HuH-7 (cell line): Measurements from ENCODE around the gene IMMP2L.

ENCODE experiments used
- DNase-seq: peaks from one replicate; pipeline ENCODE4 v3.0.0; 2011; ENCODE audit warnings: low spot score

IMMP2L gene

DNA sequence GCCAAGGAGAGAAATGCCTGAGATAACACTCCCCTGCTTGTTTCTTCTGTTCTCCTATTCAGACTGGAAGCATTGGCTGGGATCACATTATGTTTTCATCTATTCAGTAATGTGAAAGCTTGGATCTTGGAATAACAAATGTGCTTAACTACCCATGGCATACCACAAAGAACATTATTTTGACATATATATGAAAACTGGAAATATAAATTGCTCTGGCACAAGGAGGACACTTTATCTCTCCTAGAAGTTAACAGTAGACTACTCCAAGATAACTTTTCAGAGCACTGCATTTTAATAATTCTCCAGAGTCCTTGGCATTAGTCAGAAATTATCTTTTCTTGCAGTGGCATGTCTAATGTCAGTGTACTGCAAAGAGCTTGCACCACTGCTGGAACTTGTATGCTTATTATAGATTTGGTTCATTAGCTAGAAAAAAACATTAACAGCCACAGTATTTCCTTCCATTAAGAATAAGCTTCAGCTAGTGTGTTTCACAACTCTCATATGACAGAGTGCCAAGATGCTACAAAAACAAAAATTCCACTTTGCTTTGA lies 640.6 kb downstream of the IMMP2L start:
- DNase-seq, result no peak

DNA sequence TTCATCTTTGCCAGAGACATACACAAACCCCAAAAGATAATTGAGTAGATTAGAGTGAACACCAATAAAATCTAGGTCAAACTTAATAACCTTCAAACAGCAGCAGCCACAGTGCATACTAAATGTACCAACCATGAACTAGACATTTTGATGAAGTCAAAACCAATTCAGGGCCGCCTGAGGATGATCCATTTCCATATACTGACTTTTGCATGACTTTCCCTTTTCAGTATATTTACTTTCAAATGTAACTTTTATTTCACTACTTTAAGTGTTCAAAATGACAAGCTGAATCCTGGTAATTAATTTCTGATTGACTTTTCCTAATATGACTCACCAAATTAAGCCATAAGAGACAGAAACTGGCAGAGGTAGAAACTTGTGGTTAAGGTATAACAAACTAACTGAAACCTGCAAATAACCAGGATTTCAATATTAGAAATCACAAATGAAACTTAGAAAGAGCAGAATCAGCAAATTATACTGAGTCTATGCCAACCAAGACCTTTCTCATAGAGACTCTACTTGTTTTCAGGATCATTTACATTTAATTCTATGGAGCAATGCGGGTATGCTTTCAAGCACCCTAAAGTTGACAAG lies 643.2 kb downstream of the IMMP2L start:
- no peak for DNase-seq

- no peak for DNase-seq
Measured at GRCh38 chr7:110914263-110914662, 648.0 kb downstream of the IMMP2L start.

- no peak for DNase-seq
Measured at GRCh38 chr7:110911632-110912031, 650.7 kb downstream of the IMMP2L start.

GRCh38 chr7:110909117-110909516 lies 653.2 kb downstream of the IMMP2L start:
- no peak for DNase-seq

DNA sequence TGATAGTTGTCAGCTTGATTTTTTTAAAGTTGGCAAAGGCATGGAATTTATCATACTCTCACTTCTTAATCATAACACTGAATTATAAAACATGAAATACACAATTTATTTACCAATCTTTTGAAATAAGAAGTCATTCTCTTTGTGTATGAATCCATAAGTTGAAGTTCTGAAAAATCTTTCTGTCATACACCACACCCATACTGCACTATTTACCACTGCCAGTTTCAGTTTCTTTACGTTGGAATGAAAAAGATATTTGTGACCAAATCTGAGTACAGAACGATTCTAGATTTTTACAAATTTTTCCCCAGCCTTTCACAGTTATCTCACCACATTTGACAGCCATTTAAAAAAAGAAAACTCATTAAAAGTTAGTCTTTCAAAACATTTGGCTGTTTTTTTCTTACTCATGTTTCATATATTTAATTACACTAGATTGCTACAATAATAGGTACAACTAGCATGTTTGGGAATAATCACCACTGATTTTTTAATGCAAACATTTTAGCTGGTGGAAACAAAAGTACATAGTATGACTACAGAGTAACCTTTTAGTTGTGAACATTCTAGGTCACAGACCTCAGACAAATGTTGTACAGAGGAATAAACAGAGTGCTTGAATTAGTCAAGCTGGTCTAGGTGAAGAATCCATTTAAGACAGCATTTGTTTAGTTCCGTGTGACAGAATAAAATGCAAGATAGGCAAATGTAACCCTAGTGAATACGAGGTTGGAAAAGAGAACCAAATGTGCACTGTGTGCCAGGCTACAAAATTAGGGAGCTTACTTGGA lies 656.3 kb downstream of the IMMP2L start:
- DNase-seq, result no peak

DNA sequence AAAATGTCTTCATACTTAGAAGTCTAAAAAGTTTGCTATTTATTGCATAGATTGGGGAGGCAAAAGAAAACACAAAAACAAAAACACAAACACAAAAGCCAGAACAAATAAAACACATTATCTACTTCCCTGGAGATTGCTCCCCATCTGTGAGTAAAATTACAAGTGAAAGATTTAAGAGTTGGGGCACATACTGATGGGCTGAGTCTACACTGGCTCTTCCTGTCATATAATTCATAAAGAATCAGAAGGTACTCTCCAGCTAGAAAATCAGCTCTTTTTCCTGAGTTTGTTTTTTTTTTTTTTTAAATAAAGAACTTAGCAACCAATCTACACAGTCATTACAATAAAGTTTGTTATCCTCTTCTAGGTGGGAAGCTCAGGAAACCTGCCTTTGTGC lies 663.8 kb downstream of the IMMP2L start:
- no peak for DNase-seq

DNA sequence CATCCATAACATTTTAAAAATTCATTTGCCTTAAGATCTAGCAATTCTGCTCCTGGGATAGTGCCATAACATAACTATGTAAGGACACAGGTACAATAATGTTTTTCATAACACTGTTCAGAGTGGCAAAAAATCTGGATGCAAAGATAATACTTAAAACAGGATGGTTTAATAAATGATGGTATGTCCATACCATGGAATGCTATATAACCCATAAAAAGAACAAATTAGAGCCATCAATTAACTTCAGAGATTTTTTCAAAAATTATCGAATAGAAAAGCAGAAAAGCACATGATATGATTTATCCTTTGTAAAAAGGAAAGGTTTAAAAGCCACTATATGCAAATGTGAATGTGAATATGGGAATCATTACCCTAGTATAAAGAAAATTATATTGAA lies 664.8 kb downstream of the IMMP2L start:
- no peak for DNase-seq

DNA sequence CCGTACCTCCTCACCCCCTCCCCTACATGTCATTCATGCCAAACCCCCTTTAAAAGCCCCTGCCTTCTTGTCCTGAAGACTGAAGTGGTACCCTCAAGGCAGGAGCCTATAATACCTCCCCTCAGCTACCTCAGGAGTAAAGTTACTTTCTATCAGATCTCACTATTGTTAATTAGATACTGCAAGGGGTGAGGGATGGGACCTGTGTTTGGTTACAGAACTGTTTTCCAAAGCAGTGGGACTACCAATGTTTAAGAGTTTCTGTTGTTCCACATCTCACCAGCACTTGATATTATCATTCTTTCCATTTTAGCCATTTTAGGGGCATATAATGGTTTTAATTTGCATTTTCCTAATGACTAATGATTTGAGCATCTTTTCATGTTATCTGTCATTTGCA lies 668.2 kb downstream of the IMMP2L start:
- DNase-seq, result no peak

DNA sequence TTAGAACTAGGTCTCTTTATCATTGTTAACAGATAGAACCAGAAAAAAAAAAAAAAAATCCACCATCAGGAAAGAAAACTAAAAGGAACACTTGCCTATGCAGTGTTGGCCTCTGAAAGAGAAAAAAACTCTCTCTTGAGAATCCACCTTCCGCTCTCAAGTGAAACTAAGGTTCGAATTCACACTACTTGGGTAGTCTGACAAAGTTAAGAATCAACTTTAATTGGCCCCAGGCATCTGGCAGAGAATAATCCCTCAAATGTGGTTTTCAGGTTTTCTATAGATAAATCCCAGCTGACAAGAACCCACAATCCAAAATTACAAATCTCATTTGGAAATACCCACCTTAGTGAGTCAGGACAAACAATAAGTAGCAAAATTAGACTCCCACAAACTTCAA lies 671.1 kb downstream of the IMMP2L start:
- no peak for DNase-seq

DNA sequence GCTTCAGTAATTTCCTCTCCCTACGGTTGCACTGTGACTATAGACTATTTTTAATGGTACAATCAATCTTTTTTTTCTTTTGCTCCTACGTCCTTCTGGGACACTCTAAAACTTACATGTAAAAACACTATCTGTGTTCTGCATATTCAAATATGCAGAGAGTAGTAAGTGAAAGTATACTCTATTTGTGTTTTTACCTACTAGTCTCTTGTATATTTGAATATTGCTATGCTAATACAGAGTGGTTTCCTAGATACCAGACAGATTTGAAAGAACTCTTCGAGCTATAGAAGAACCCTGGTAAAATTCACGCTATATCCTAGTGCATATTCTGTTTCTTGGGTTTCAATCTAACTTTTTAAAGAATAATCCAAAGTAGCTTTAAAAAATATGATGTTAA lies 672.2 kb downstream of the IMMP2L start:
- DNase-seq, result no peak

DNA sequence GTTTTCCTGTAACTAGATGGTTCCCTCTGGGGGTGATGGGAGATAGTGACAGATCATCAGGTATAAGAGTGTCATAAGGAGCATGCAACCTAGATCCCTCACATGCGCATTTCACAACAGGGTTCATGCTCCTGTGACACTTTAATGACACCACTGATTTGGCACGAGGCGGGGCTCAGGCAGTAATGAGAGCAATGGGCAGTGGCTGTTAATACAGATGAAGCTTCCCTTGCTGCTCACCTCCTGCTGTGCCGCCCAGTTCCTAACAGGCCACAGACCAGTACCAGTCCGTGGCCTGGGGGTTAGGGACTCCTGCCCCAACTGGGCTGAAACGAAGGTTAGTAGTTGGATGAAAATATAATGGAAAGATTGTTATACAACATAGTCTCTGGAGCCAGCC lies 673.0 kb downstream of the IMMP2L start:
- no peak for DNase-seq

GRCh38 chr7:110888641-110889040 lies 673.7 kb downstream of the IMMP2L start:
- DNase-seq, result no peak

DNA sequence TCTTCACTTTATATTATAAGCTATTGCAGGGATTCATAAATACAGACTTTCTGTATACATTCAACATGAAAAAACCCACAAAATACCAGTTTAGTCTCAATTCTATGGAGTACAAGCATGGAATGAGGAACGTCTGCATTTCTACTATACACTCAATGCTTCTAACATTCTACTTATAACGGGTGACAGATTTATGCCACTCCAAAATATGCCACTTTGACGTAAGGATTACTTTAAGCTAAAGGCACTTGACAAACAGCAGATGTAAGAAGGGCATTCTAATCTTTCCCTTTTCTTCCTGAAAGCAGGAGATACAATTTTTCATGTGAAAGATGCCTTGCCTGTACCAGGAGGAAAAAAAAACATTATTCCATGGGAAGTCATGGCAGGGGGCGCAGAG lies 676.8 kb downstream of the IMMP2L start:
- no peak for DNase-seq

DNA sequence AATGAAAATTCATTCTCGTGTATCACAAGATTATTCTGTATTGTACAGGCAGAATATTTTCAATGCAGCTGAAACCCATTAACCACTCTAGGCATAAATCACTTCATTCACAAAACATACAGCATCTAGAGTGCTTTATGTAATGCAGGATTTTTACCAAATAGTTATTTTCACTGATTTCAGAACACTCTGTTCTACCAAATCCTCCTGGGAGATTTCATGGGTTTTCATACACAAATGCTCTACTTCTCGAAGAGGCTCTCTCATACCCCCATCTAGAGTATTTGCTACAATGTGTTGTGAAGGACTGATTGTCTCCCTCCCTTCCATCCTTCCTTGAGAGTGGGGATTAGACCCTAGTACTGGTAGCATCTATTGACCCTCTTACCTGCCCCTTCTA lies 680.6 kb downstream of the IMMP2L start:
- DNase-seq, result no peak

GRCh38 chr7:110880971-110881370 lies 681.3 kb downstream of the IMMP2L start:
- DNase-seq, result no peak

DNA sequence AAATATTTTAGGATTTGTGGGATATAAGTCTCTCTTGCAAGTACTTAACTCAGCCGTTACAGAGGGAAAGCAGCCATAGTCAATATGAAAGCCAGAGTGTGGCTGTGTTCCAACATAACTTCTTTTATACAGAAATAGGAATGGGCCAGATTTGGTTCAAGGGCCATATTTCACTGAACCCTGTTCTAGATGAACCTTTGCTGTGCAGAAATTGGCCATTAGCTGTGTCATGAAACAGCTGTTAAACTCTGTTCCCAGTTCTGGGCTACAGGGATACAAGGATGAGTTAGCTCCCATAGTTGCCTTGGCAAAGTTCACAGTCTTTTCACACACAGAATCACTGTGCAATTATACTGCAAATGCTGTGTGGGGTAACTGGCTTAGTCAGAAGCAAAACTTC lies 685.3 kb downstream of the IMMP2L start:
- no peak for DNase-seq

GRCh38 chr7:110875346-110875745 lies 686.9 kb downstream of the IMMP2L start:
- DNase-seq, result no peak

DNA sequence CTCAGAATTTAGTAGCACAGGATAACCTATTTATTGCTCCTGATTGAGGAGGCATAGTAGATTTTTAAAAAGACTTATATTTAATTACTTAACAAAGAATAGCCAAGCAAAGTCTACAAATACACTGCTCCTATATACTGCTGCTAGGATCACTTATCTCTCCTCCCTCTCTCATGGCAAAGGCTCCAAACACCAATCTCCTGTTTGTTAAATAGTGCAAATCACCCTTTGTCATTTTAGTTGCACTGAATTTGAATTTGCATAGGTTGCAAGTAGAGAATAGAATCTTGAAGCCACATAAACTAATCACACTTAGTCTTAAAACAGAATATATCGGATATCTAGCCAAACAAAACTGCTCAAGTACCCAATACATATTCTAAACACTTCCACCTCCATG lies 690.4 kb downstream of the IMMP2L start:
- DNase-seq, result no peak

- DNase-seq, result no peak
Measured at GRCh38 chr7:110870926-110871325, 691.4 kb downstream of the IMMP2L start.

- DNase-seq, result no peak
Measured at GRCh38 chr7:110868458-110868857, 693.8 kb downstream of the IMMP2L start.

GRCh38 chr7:110867771-110868170 lies 694.5 kb downstream of the IMMP2L start:
- DNase-seq, result no peak

GRCh38 chr7:110863258-110863657 lies 699.0 kb downstream of the IMMP2L start:
- no peak for DNase-seq

- no peak for DNase-seq
Measured at GRCh38 chr7:110861163-110861562, 701.1 kb downstream of the IMMP2L start.
